Hepatocyte (in vitro differentiated cells): Measurements from ENCODE around the gene METAP2. TPM values are rescaled to one million over a fixed set of nuclear protein-coding genes. Genes with fewer than 3 reads are reported as not detected.

Experiments
- DNase-seq: peaks from one replicate; pipeline ENCODE4 v3.0.0-alpha.2; 2016; ENCODE audit warnings: low spot score
- H2AFZ ChIP-seq: fragments of 200-600 bp; sonication (generic); 2 replicates; pipeline ENCODE4 v1.6.0; 2016; ENCODE audit warnings: antibody characterized with exemption, mild to moderate bottlenecking
- H3K27ac ChIP-seq: fragments of 200-600 bp; sonication (generic); 2 replicates; pipeline ENCODE4 v1.5.1; 2016; ENCODE audit warnings: mild to moderate bottlenecking
- H3K27me3 ChIP-seq: fragments of 200-600 bp; sonication (generic); 2 replicates; pipeline ENCODE4 v1.6.1; 2016
- H3K36me3 ChIP-seq: fragments of 200-600 bp; sonication (generic); replicated peaks from 2 replicates; pipeline ENCODE4 v1.5.1; 2016; ENCODE audit warnings: low read depth; ENCODE audit not compliant: insufficient read depth
- H3K4me1 ChIP-seq: fragments of 200-600 bp; sonication (generic); 2 replicates; pipeline ENCODE4 v1.5.1; 2016; ENCODE audit warnings: mild to moderate bottlenecking, moderate library complexity; ENCODE audit not compliant: insufficient read depth
- H3K4me2 ChIP-seq: fragments of 200-600 bp; sonication (generic); 2 replicates; pipeline ENCODE4 v1.6.0; 2016
- H3K4me3 ChIP-seq: fragments of 200-600 bp; sonication (generic); 2 replicates; pipeline ENCODE4 v1.5.1; 2016; ENCODE audit warnings: mild to moderate bottlenecking
- H3K79me2 ChIP-seq: fragments of 200-600 bp; sonication (generic); 2 replicates; pipeline ENCODE4 v1.6.0; 2017; ENCODE audit warnings: mild to moderate bottlenecking
- H3K9me2 ChIP-seq: fragments of 200-600 bp; sonication (generic); replicated peaks from 2 replicates; pipeline ENCODE4 v1.6.0; 2017; ENCODE audit warnings: mild to moderate bottlenecking; ENCODE audit not compliant: insufficient read depth
- H3K9me3 ChIP-seq: fragments of 200-600 bp; sonication (generic); 2 replicates; pipeline ENCODE4 v1.5.1; 2016; ENCODE audit warnings: low read depth, mild to moderate bottlenecking
- H4K20me1 ChIP-seq: fragments of 200-600 bp; sonication (generic); 2 replicates; pipeline ENCODE4 v1.6.0; 2016; ENCODE audit warnings: mild to moderate bottlenecking; ENCODE audit not compliant: insufficient read depth, poor library complexity, severe bottlenecking
- EZH2 ChIP-seq: fragments of 200-600 bp; sonication (generic); IDR thresholded peaks from 2 replicates; pipeline ENCODE4 v1.6.1; 2016; ENCODE audit warnings: antibody characterized with exemption, mild to moderate bottlenecking, borderline replicate concordance
- EZH2phosphoT487 ChIP-seq: fragments of 200-600 bp; sonication (generic); IDR thresholded peaks from one replicate; pipeline ENCODE4 v1.6.1; 2018; ENCODE audit warnings: antibody characterized with exemption, mild to moderate bottlenecking, low read depth, moderate library complexity; ENCODE audit not compliant: unreplicated experiment, severe bottlenecking
- WGBS: methylation state at CpG from one replicate; pipeline ENCODE4 v1.1.6; 2016; ENCODE audit warnings: low lambda C conversion rate; ENCODE audit errors: missing lambda C conversion rate; 5-methylcytosine and 5-hydroxymethylcytosine counted together
- polyA plus RNA-seq: library from polyadenylated mRNA; unstranded; fragments of >200 nt; fragmentation: Nextera tagmentation; extraction: Ambion mirVana; gene quantifications from 2 replicates; pipeline ENCODE4 v1.2.1, GENCODE V29; 2016
- total RNA-seq: library from RNA; depleted of rRNA; stranded (reverse); fragments of >200 nt; gene quantifications from 2 replicates; pipeline ENCODE4 v1.2.3, GENCODE V29; 2014
- TF ChIP-seq, protein P1 (sequence below): fragments of 200-600 bp; sonication (generic); IDR thresholded peaks from 2 replicates; pipeline ENCODE4 v1.5.1; 2016; ENCODE audit warnings: antibody characterized with exemption, mild to moderate bottlenecking; ENCODE audit not compliant: poor library complexity

METAP2 gene
- total and polyA plus RNA-seq, 2 experiments from 2014 or later: 44.7 to 69.7 TPM

DNA sequence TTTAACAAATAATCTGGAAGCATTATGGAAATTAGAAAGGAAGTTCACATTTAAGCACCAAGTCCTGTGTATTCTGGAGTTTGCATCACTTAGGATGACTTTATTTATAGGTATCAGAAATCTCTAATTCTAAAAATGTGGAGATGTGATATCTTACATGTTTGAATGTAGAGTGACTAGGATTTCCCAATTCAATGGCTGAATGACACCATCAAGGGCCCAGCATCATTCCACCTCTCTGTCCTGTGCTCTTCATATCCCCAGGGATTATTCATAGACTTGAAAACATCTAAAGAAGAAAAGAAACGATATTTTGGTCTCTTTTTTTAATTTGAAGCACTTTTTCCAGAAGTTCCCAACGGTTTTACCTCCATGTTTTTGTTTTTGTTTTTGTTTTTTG is 15.2 kb upstream of the METAP2 start:
- Histone ChIP-seq H3K79me2 (no peaks in the 10 kb centered on the region), H3K4me1 (no peaks in the 10 kb centered on the region), H3K4me3 (no peak overlapping the region), H3K27me3 (no peaks in the 10 kb centered on the region), H3K27ac (no peak overlapping the region), H3K9me2 (no peaks in the 10 kb centered on the region), H3K9me3 (no peaks in the 10 kb centered on the region), H3K4me2 (no peak overlapping the region), H2AFZ (no peak overlapping the region), H4K20me1 (no peaks in the 10 kb centered on the region), H3K36me3 (no peaks in the 10 kb centered on the region)
- WGBS: 60% methylated on average over 2 of the region's 2 CpGs
- TF ChIP-seq EZH2: no peak
- TF ChIP-seq, protein P1, sequence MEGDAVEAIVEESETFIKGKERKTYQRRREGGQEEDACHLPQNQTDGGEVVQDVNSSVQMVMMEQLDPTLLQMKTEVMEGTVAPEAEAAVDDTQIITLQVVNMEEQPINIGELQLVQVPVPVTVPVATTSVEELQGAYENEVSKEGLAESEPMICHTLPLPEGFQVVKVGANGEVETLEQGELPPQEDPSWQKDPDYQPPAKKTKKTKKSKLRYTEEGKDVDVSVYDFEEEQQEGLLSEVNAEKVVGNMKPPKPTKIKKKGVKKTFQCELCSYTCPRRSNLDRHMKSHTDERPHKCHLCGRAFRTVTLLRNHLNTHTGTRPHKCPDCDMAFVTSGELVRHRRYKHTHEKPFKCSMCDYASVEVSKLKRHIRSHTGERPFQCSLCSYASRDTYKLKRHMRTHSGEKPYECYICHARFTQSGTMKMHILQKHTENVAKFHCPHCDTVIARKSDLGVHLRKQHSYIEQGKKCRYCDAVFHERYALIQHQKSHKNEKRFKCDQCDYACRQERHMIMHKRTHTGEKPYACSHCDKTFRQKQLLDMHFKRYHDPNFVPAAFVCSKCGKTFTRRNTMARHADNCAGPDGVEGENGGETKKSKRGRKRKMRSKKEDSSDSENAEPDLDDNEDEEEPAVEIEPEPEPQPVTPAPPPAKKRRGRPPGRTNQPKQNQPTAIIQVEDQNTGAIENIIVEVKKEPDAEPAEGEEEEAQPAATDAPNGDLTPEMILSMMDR: no peak
- TF ChIP-seq EZH2phosphoT487: no peak
- DNase-seq: no peak

DNA sequence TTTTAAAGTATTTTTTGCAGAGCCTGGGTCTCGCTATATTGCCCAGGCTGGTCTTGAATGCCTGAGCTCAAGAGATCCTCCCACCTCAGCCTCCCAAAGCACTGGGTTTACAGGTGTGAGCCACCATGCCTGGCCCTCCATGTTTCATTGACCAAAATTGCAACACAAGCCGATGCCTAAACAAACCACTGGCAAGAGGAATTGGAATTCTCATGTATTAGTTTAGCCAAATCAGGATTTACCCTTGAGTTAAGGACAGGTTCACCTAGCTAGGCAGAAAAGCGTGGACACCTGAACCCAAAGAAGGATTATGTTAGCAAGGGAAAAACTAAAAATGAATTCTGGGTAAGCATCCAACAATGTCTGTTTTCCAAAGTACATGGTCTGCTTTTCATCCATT is 14.6 kb upstream of the METAP2 start:
- H4K20me1 ChIP-seq: no peaks in the 10 kb centered on the region
- no peak overlapping the region for H3K4me3 ChIP-seq
- 97% methylated on average over 3 of the region's 3 CpGs for WGBS
- no peaks in the 10 kb centered on the region for H3K9me3 ChIP-seq
- H2AFZ ChIP-seq: no peak overlapping the region
- TF ChIP-seq, protein P1: no peak
- no peak for TF ChIP-seq EZH2phosphoT487
- no peak for TF ChIP-seq EZH2
- H3K4me1 ChIP-seq: no peaks in the 10 kb centered on the region
- H3K27ac ChIP-seq: no peak overlapping the region
- no peak overlapping the region for H3K4me2 ChIP-seq
- no peaks in the 10 kb centered on the region for H3K36me3 ChIP-seq
- H3K9me2 ChIP-seq: no peaks in the 10 kb centered on the region
- H3K27me3 ChIP-seq: no peaks in the 10 kb centered on the region
- no peaks in the 10 kb centered on the region for H3K79me2 ChIP-seq
- DNase-seq: no peak

DNA sequence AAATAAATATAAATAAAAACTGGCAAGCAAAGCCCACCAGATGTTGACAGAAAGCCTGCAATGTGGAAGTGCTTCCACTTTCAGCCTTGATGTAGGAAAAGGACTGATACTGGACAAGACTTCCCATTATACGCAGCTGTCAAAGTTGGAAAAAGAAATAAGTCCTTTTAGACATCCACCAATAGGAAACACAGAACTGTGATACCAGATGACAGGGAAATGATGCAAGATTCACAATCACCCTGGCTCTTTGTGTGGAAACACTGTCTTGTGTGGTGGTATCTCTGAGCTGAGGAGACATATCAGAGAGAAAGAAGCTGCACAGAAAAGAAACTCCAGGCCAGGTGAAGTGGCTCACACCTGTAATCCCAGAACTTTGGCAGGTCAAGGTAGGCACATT is 13.8 kb upstream of the METAP2 start:
- H3K79me2 ChIP-seq: no peaks in the 10 kb centered on the region
- no peak for TF ChIP-seq EZH2
- WGBS: 100% methylated on average over 1 of the region's 1 CpG
- H3K27ac ChIP-seq: no peak overlapping the region
- H3K9me3 ChIP-seq: no peaks in the 10 kb centered on the region
- no peaks in the 10 kb centered on the region for H4K20me1 ChIP-seq
- H3K27me3 ChIP-seq: no peaks in the 10 kb centered on the region
- no peak overlapping the region for H3K4me2 ChIP-seq
- H3K36me3 ChIP-seq: no peaks in the 10 kb centered on the region
- H3K4me1 ChIP-seq: no peaks in the 10 kb centered on the region
- H2AFZ ChIP-seq: no peak overlapping the region
- DNase-seq: no peak
- no peaks in the 10 kb centered on the region for H3K9me2 ChIP-seq
- H3K4me3 ChIP-seq: no peak overlapping the region

DNA sequence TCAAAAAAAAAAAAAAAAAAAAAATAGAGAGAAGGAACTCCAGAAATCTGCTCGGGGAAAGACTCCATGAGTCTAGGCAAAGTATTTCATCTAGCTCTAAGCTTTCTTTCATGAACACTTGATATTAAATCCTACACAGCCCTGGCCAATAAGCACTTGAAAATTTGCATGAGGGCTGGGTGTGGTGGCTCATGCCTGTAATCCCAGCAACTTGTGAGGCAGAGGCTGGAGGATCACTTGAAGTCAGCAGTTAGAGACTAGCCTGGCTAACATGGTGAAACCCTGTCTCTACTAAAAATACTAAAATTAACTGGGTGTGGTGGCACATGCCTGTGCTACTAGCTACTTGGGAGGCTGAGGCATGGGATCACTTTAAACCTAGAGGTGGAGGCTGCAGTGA is 13.1 kb upstream of the METAP2 start:
- Histone ChIP-seq H3K4me1 (no peaks in the 10 kb centered on the region), H3K36me3 (no peaks in the 10 kb centered on the region), H3K4me2 (no peak overlapping the region), H3K9me3 (no peaks in the 10 kb centered on the region), H3K4me3 (no peak overlapping the region), H3K27me3 (no peaks in the 10 kb centered on the region), H2AFZ (no peak overlapping the region), H3K79me2 (no peaks in the 10 kb centered on the region), H3K27ac (no peak overlapping the region), H3K9me2 (no peaks in the 10 kb centered on the region), H4K20me1 (no peaks in the 10 kb centered on the region)
- 94% methylated on average over 1 of the region's 1 CpG for WGBS
- DNase-seq: no peak
- TF ChIP-seq EZH2phosphoT487: no peak
- TF ChIP-seq, protein P1: no peak
- TF ChIP-seq EZH2: no peak
